Measurements from ENCODE around the gene NAA25.

DNA sequence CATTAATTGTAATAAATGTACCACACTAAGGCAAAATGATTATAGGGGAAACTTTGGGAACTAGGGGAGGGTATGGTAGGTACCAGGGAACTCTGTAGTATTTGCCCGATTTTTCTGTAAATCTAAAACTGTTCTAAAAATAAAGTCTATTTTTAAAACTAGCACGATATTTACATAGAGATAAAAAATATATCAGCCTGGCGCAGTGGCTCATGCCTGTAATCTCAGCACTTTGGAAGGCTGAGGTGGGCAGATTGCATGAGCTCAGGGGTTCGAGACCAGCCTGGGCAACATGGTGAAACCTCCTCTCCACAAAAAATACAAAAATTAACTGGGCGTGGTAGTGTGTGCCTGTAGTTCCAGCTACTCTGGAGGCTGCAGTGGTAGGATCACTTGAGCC, 128.0 kb downstream of the NAA25 start:
- TF ChIP-seq CTCF (IDR thresholded peaks at IDR 0.05; ENCODE audit: borderline replicate concordance, extremely low read depth, low read length, poor library complexity, severe bottlenecking) = no peak
- no peak for TF ChIP-seq EZH2 (IDR thresholded peaks at IDR 0.05; ENCODE audit: borderline replicate concordance, low read depth, low read length, severe bottlenecking)

Measured in DND-41 (cell line).